ENCODE data around the gene VPS18.

- TF ChIP-seq CTCF (conservative IDR thresholded peaks at IDR 0.05; ENCODE audit: low read depth in 2 of 2) (peak; percentile 63 to 82), POLR2AphosphoS5 (IDR thresholded peaks at IDR 0.05; ENCODE audit: low read depth) (no peak), ZNF114 (CRISPR knock-in tag; IDR thresholded peaks at IDR 0.05) (no peak), JUNB (IDR thresholded peaks at IDR 0.05; ENCODE audit: unreplicated experiment) (no peak), REST (IDR thresholded peaks at IDR 0.05; ENCODE audit: unreplicated experiment) (no peak), EZH2phosphoT487 (IDR thresholded peaks at IDR 0.05; ENCODE audit: unreplicated experiment) (no peak), EZH2 (IDR thresholded peaks at IDR 0.05; ENCODE audit: low read depth, unreplicated experiment) (no peak), ZNF462 (CRISPR knock-in tag; IDR thresholded peaks at IDR 0.05) (no peak), STAT1 (IDR thresholded peaks at IDR 0.05; ENCODE audit: unreplicated experiment) (no peak), CREB1 (CRISPR knock-in tag; IDR thresholded peaks at IDR 0.05; ENCODE audit: low read depth) (no peak), NANOG (IDR thresholded peaks at IDR 0.05; ENCODE audit: borderline replicate concordance) (no peak), ETS1 (IDR thresholded peaks at IDR 0.05) (no peak), ZNF331 (CRISPR knock-in tag; IDR thresholded peaks at IDR 0.05; ENCODE audit: low read depth) (no peak)
These were observed 20.2 kb downstream of the VPS18 start for GRCh38 chr15:40914486-40914885.
